ENCODE data around the gene RASSF8. TPM values are rescaled to one million over a fixed set of nuclear protein-coding genes. Genes with fewer than 3 reads are reported as not detected.

The RASSF8 gene
- polyA plus RNA-seq, 3 donors = 0.08 to 0.39 TPM; not detected in 1

DNA sequence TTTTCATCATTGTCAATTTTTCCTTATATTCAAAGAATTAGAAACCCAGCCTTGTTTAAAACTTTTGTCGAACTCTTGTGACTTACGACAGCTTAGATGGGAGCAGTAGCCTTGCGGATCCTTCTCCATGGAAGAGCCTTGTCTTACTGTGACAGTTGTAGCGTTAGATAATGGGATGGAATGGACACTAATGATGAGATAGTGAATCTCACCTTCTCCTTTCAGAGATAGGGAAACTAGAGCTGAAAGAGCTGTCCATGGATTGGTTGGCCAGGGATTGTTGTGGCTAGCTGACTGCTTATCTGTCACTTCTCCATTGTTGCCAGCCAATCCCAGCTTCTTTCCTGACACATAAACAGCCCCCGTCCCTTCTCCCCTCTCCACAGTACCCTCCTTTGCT, 107.0 kb downstream of the RASSF8 start:
- Histone ChIP-seq H2AFZ (ENCODE audit: insufficient read depth, low read depth, low read length, poor library complexity, severe bottlenecking) (no peak overlapping the region), H3K9me3 (replicated peaks in 1 of 2; ENCODE audit: control insufficient read depth in 1 of 2, insufficient read depth in 1 of 2, low read length in 2 of 2) (no peaks in the 10 kb centered on the region), H3K27ac (ENCODE audit: low read depth in 1 of 2, low read length in 2 of 2) (no peak overlapping the region), H4K20me1 (ENCODE audit: insufficient read depth, low read length) (no peaks in the 10 kb centered on the region), H3K36me3 (replicated peaks in 1 of 2; ENCODE audit: control insufficient read depth in 1 of 2, insufficient read depth in 2 of 2, low read length in 2 of 2) (no peaks in the 10 kb centered on the region), H3K4me3 (replicated peaks in 1 of 3; ENCODE audit: low read depth in 2 of 3, low read length in 3 of 3) (no peak overlapping the region), H3K4me2 (replicated peaks; ENCODE audit: extremely low read depth, low read length, poor library complexity, severe bottlenecking) (no peak overlapping the region), H3K4me1 (ENCODE audit: control insufficient read depth in 1 of 2, insufficient read depth in 2 of 2, low read length in 2 of 2) (no peaks in the 10 kb centered on the region), H3K79me2 (ENCODE audit: insufficient read depth, low read length) (no peaks in the 10 kb centered on the region), H3K9ac (ENCODE audit: insufficient read depth, low read length, poor library complexity, severe bottlenecking) (no peak overlapping the region), H3K27me3 (ENCODE audit: control insufficient read depth in 2 of 2, insufficient read depth in 2 of 2, low read length in 2 of 2) (no peaks in the 10 kb centered on the region)
- Mint-ChIP-seq H3K36me3 (no peaks in the 10 kb centered on the region), H3K4me1 (no peaks in the 10 kb centered on the region), H3K9me3 (no peaks in the 10 kb centered on the region), H3K27ac (peak overlapping the region in 1 of 7 donors; percentile 50), H3K4me3 (no peak overlapping the region), H3K27me3 (ENCODE audit: low read depth in 3 of 3) (peaks cover 0 to 4% (median 2%) of the 10 kb centered on the region in 3 donors)
- no peak for DNase-seq
- intact Hi-C loops (cut with micrococcal nuclease) = no loop called here
- TF ChIP-seq, protein P1, sequence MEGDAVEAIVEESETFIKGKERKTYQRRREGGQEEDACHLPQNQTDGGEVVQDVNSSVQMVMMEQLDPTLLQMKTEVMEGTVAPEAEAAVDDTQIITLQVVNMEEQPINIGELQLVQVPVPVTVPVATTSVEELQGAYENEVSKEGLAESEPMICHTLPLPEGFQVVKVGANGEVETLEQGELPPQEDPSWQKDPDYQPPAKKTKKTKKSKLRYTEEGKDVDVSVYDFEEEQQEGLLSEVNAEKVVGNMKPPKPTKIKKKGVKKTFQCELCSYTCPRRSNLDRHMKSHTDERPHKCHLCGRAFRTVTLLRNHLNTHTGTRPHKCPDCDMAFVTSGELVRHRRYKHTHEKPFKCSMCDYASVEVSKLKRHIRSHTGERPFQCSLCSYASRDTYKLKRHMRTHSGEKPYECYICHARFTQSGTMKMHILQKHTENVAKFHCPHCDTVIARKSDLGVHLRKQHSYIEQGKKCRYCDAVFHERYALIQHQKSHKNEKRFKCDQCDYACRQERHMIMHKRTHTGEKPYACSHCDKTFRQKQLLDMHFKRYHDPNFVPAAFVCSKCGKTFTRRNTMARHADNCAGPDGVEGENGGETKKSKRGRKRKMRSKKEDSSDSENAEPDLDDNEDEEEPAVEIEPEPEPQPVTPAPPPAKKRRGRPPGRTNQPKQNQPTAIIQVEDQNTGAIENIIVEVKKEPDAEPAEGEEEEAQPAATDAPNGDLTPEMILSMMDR (IDR thresholded peaks at IDR 0.05) = no peak
- WGBS (ENCODE audit: insufficient coverage) = 71% methylated on average over 1 of the region's 5 CpGs

DNA sequence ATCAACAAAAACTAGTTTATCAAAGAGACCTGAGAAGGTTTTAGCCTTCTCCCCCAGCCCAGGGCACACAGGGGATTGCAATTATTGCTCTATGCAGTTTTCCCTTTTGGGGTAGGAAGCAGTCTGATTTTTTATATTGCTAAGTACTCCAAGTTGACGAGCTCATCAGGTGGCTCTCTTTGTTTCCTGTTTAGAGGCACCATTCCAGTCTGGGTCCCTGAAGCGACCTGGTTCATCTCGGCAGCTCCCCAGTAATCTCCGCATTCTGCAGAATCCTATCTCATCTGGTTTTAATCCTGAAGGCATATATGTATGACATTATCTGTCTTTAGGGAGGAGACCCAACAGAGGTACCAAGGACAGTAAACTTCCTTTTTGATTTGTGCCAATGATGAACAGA, 110.0 kb downstream of the RASSF8 start:
- no peak overlapping the region for H3K4me2 ChIP-seq (replicated peaks; ENCODE audit: extremely low read depth, low read length, poor library complexity, severe bottlenecking)
- no peak overlapping the region for H3K27ac ChIP-seq (ENCODE audit: low read depth in 1 of 2, low read length in 2 of 2)
- peaks cover 0 to 2% (median 0%) of the 10 kb centered on the region in 7 donors for H3K9me3 Mint-ChIP-seq
- H3K4me1 ChIP-seq (ENCODE audit: control insufficient read depth in 1 of 2, insufficient read depth in 2 of 2, low read length in 2 of 2) = no peaks in the 10 kb centered on the region
- TF ChIP-seq, protein P1 (IDR thresholded peaks at IDR 0.05) = no peak
- DNase-seq = no peak
- H3K9me3 ChIP-seq (replicated peaks in 1 of 2; ENCODE audit: control insufficient read depth in 1 of 2, insufficient read depth in 1 of 2, low read length in 2 of 2) = no peaks in the 10 kb centered on the region
- H3K36me3 ChIP-seq (replicated peaks in 1 of 2; ENCODE audit: control insufficient read depth in 1 of 2, insufficient read depth in 2 of 2, low read length in 2 of 2) = no peaks in the 10 kb centered on the region
- no peaks in the 10 kb centered on the region for H4K20me1 ChIP-seq (ENCODE audit: insufficient read depth, low read length)
- 67% methylated on average over 1 of the region's 4 CpGs for whole genome bisulfite sequencing (ENCODE audit: insufficient coverage)
- H2AFZ ChIP-seq (ENCODE audit: insufficient read depth, low read depth, low read length, poor library complexity, severe bottlenecking) = no peak overlapping the region
- H3K27ac Mint-ChIP-seq = peak overlapping the region in 1 of 7 donors; percentile 6
- H3K27me3 ChIP-seq (ENCODE audit: control insufficient read depth in 2 of 2, insufficient read depth in 2 of 2, low read length in 2 of 2) = no peaks in the 10 kb centered on the region
- H3K27me3 Mint-ChIP-seq (ENCODE audit: low read depth in 3 of 3) = peaks cover 0 to 4% (median 0%) of the 10 kb centered on the region in 3 donors
- H3K4me1 Mint-ChIP-seq = no peaks in the 10 kb centered on the region
- H3K4me3 ChIP-seq (replicated peaks in 1 of 3; ENCODE audit: low read depth in 2 of 3, low read length in 3 of 3) = no peak overlapping the region
- H3K4me3 Mint-ChIP-seq = no peak overlapping the region
- no peaks in the 10 kb centered on the region for H3K36me3 Mint-ChIP-seq
- intact Hi-C loops (cut with micrococcal nuclease) = no loop called here
- no peaks in the 10 kb centered on the region for H3K79me2 ChIP-seq (ENCODE audit: insufficient read depth, low read length)
- no peak overlapping the region for H3K9ac ChIP-seq (ENCODE audit: insufficient read depth, low read length, poor library complexity, severe bottlenecking)
